HG03095 (cell line): Measurements from ENCODE around the gene TCF7L2.

Experiments
- ATAC-seq: cut with Tn5 transposase; IDR thresholded peaks from one replicate; pipeline ENCODE4 v1.9.1; 2021; ENCODE audit warnings: moderate library complexity; ENCODE audit not compliant: unreplicated experiment

Gene TCF7L2

DNA sequence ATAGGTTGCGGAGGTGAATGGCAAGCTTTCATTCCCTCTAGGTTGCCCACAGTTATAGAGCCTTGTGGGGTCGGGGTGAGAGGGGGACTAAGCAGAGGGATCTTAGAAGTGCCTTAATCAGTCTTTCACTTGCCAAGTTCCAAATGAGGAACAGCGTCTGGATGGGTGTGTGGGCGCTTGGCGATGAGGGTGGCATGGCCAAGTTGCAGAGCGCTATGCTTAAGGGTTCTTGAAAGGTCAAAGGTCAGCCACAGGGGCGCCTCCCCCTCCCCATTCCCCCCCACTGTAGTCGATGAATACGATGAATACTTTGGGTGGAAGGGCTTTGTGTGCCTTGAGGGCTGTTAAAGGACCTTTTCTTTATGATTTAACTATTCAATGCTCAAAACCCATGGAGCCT is 185.0 kb downstream of the TCF7L2 start:
- no peak for ATAC-seq

DNA sequence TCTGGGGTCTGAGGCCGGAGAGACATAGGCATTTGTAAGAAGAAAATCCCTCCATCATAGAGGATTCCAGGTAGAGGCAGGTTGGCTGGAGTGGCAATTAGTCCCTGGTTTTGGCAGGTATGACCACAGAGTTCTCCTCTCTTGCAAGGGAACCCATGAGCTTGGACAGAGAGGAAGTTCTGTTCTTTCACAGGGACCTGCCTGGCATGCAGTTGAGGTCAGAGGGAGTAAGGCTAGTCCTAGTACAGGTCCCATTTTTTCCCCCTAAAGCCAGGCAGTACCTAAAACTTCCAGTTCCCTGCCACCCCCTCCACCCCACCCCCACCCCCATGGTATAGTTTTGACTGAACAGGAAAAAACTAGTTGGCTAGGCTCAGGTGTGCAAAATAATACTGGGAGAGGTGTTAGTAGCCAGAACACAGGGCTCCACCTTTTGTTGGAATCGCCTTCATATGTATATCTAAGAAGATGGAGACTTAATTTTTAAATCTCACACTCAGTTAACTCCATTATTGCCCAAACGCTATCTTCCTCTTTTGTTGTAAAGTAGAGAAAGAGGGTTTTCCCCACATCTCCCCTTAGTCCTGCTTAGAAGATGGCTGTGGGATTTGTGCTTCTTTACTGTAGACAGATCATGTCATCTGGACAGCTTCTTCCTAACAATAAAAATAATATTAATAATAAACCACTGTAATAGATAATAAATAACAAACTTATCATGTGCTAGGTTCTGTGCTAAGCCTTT is 188.1 kb downstream of the TCF7L2 start:
- no peak for ATAC-seq

GRCh38 chr10:113138937-113139585 is 189.0 kb downstream of the TCF7L2 start:
- ATAC-seq, result no peak

- no peak for ATAC-seq
These were observed 189.7 kb downstream of the TCF7L2 start for GRCh38 chr10:113139699-113140098.

DNA sequence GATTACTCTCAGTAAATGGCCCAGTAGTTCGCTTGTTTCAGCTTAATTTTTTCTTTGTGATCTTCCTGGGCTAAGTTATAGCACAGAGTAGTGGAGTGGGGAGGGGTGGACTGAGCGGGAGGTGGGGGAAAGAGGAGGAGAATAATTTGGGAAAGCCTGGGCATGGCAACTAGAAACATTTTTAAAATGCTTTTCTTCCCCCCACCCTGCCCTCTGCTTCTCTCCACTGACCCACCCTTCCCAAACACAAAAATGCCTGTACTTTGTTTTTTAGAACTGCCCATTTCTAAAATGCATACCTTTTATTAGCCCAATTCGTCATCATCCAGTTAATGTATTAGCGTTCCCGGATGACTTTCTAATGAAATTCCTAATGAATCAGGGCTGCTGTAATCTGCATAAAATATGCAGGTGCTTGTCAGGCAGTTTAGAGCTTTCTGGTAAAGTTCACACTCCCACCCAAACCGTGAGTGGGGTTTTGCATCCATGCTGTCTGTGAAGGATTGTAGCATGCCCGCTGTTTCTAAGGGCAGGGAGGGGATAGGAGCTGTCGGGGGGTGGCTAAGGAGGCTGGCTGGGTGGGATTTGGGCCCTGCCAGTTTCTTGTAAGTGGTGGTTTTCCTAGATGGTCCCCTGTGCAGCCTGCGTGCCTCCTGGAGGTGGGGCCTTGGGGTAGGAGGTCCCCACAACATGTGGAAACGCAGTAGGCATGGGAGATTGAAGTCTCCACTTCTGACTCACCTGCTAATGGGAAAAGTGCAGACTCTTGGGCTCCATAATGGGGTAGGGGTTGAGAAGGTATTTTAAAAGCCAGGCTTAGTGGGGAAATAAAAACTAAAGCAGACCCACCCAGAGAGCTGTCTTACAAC is 190.3 kb downstream of the TCF7L2 start:
- no peak for ATAC-seq

GRCh38 chr10:113142601-113143362 is 192.7 kb downstream of the TCF7L2 start:
- ATAC-seq, result no peak

DNA sequence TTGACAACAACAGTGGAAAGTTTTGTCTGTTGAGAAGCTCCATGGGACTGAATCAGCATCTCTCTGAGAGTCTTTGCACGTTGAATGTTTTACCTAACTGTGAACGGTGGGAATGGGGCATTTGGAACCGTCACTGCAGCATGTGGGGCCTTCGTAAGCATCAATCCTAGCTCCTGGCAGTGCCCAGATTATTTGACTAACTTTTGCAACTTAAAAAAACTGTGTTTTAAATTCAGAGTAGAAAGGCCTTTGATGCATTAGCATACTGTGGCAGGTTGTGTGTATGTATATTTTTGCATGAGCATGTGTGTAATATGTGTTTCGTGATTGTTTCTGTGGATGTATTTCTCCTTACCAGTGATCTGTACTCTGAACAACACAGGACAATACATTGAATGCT is 194.5 kb downstream of the TCF7L2 start:
- no peak for ATAC-seq

GRCh38 chr10:113148071-113148825 is 198.2 kb downstream of the TCF7L2 start:
- ATAC-seq, result no peak

DNA sequence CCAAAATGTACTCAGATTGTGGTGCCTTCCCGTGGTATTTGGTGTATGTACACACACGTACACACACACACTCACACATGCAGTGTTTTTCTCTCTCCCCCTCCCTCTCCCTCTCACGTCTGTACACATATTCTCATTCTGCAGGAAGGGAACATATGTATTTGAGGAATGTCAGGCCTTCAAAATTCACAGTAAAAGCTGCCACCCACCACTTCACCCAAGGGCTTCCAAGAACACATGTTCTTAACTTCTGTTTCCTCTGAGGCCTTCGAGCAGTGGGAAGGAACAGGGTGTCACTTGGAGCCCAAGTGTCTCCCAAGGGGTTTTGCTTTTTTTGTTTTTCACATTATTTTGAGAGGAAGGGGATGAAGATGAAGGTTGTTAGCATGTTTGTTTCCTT is 198.9 kb downstream of the TCF7L2 start:
- no peak for ATAC-seq

GRCh38 chr10:113149626-113150025 is 199.6 kb downstream of the TCF7L2 start:
- ATAC-seq, result no peak

- ATAC-seq, result no peak
These were observed 201.2 kb downstream of the TCF7L2 start for GRCh38 chr10:113151190-113151666.

DNA sequence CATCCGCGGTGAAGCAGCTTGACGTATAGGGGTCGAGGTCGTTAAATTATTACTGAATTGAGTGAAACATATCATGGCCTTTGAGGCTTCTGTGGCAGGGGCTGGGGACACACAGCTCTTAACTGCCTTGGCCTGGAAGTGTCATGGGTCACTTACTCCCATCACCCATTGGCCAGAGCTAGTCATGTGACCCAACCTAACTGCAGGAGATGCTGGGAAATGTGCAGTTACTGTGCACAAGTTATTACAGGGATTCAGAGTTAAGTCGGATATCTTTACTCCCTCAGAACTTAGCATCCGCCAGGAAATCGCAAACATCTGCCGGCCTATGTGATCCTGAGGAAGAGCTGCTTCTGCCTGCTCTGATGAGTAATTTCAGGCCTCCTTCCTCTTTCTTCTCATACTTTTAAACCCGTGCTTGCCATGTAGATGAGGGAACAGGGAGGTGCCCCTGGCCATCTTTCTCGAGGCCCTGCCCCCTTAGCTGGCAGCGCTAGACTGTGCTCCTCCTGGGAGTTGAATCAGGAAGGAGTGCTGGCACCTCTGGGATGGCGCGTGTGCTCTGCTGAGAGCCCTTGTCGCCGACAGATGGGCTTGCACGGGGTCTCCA is 203.6 kb downstream of the TCF7L2 start:
- no peak for ATAC-seq

DNA sequence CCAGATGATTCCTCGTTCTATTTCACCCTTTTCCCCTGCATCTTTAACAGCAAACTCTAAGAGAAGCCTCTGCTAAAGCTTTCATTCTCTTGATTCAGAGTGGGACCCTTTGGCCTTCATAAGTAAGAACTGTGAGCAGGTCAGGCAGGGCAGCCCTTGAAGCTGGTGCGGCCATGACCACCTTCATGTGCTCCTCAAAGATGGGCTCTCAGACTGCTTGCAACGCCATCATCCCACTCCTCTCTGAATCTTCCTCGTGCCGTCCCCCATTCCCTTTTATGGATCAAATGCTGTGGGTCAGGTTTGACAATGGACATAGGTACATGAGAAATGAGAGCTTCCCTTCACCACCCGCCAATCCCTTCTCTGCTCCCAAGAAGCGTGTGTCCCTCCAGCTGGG is 207.4 kb downstream of the TCF7L2 start:
- no peak for ATAC-seq

DNA sequence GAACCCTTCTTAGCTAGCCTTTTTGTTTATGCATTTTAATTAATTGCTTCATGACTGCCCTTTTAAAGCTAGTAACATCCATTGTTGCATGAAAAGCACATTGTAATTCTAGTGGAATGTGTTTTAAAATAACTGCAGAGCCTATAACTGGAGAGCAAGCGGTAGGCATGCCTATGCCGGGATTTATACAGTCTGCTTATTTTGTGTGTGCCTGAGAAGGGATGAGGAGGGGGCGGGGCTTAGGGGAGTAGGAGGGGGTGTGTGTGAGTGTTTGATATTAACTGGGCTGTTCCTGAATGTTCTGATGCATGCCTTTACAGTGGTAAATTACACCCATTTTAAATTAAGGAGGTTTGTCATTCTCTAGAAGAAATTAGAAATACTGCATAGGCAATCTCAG is 208.1 kb downstream of the TCF7L2 start:
- no peak for ATAC-seq

GRCh38 chr10:113159563-113159962 is 209.5 kb downstream of the TCF7L2 start:
- ATAC-seq, result no peak

DNA sequence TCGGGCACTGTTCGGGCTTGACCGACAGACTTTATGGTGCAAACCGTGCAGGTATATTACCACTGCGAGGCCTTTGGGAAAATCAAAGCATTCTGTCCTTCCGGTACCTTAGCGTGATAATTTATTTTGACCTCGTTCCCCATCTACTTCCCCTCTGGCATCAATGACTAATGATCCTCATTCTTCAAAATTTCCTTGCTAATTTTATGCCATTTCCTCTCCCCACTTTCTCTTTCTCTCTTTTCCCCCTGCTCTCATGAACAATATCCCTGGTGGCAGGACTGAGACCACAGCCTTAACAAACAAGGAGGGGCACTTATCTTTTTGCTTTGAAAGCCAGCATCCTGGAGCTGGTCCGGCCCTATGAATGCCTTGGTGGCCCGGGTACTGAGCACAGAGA is 210.6 kb downstream of the TCF7L2 start:
- ATAC-seq, result no peak

GRCh38 chr10:113161066-113161465 is 211.0 kb downstream of the TCF7L2 start:
- no peak for ATAC-seq

DNA sequence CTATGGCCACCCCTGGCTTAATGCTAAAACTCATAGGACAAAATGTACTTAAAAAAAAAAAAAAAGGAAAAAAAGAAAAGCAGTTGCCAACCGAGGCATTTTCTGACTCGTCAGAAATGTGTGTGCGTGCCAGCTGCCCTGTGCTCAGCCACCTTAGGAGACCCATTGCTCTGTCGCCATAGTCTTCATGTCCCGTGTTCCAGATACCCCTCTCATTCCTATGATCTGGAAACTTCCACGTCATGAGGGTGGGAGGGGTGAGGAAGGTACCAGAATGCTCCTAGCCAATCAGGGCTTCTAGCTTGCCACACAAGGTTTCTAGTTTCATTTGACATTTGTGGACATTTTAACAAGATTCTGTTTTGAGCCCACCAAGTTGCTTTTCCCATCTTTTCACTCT is 212.9 kb downstream of the TCF7L2 start:
- no peak for ATAC-seq

DNA sequence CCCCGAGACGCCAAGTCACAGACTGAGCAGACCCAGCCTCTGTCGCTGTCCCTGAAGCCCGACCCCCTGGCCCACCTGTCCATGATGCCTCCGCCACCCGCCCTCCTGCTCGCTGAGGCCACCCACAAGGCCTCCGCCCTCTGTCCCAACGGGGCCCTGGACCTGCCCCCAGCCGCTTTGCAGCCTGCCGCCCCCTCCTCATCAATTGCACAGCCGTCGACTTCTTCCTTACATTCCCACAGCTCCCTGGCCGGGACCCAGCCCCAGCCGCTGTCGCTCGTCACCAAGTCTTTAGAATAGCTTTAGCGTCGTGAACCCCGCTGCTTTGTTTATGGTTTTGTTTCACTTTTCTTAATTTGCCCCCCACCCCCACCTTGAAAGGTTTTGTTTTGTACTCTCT is 215.6 kb downstream of the TCF7L2 start:
- ATAC-seq, result no peak

- ATAC-seq, result no peak
These were observed 217.7 kb downstream of the TCF7L2 start for GRCh38 chr10:113167702-113168101.
